AG09319 (cell line): ENCODE measurements around the gene LRRK2.

Experiments used
- DNase-seq: peaks from one replicate; pipeline ENCODE4 v3.0.0-alpha.2; 2010; ENCODE audit warnings: low read depth; ENCODE audit errors: extremely low read depth
- CTCF ChIP-seq: IDR thresholded peaks from 2 replicates; pipeline ENCODE4 v1.5.1; 2011; ENCODE audit warnings: low read depth, mild to moderate bottlenecking, inconsistent platforms, low read length, moderate library complexity

Gene LRRK2

GRCh38 chr12:40399656-40400055 lies 174.9 kb downstream of the LRRK2 start:
- no peak for DNase-seq
- no peak for TF ChIP-seq CTCF

GRCh38 chr12:40405419-40405818 lies 180.6 kb downstream of the LRRK2 start:
- DNase-seq = no peak
- TF ChIP-seq CTCF = no peak
